Liver (tissue), 9 donors: Measurements from ENCODE around the gene C22orf31. TPM values are rescaled to one million over a fixed set of nuclear protein-coding genes. Genes with fewer than 3 reads are reported as not detected.

Experiments
- DNase-seq: peaks from one replicate; pipeline ENCODE4 v3.0.0-alpha.2; 2017; ENCODE audit warnings: low spot score
- H3K27ac ChIP-seq, 2 donors: one replicate each; pipeline ENCODE4 v1.7.0; 2013; ENCODE audit warnings: inconsistent platforms in 2 of 2, low read length in 2 of 2, control low read depth in 1 of 2, low read depth in 1 of 2, mild to moderate bottlenecking in 1 of 2
- H3K27me3 ChIP-seq, 4 donors: one replicate each; pipeline versions ENCODE4 v1.6.1 to v1.7.0; 2013; ENCODE audit warnings: low read length in 3 of 4, inconsistent platforms in 1 of 4, mild to moderate bottlenecking in 1 of 4, moderate library complexity in 1 of 4; ENCODE audit not compliant: control insufficient read depth in 4 of 4, insufficient read depth in 4 of 4
- H3K36me3 ChIP-seq, 4 donors: one replicate each; pipeline versions ENCODE4 v1.6.1 to v1.7.0; 2013; ENCODE audit warnings: low read length in 3 of 4, mild to moderate bottlenecking in 3 of 4, low read depth in 1 of 4, moderate library complexity in 1 of 4; ENCODE audit not compliant: control insufficient read depth in 4 of 4, insufficient read depth in 3 of 4
- H3K4me1 ChIP-seq, 4 donors: one replicate each; pipeline versions ENCODE4 v1.6.1 to v1.7.0; 2013; ENCODE audit warnings: low read length in 3 of 4, mild to moderate bottlenecking in 3 of 4, moderate library complexity in 1 of 4; ENCODE audit not compliant: control insufficient read depth in 4 of 4, insufficient read depth in 4 of 4
- H3K4me3 ChIP-seq, 3 donors: one replicate each; pipeline versions ENCODE4 v1.6.1 to v1.7.0; 2013; ENCODE audit warnings: low read length in 3 of 3, control low read depth in 1 of 3, low read depth in 1 of 3, mild to moderate bottlenecking in 1 of 3
- H3K9ac ChIP-seq, 2 donors: one replicate each; pipeline ENCODE4 v1.7.0; 2013; ENCODE audit warnings: low read length in 2 of 2, mild to moderate bottlenecking in 2 of 2, moderate library complexity in 2 of 2, control low read depth in 1 of 2, low read depth in 1 of 2
- H3K9me3 ChIP-seq, 4 donors: one replicate each; pipeline versions ENCODE4 v1.6.1 to v1.7.0; 2013; ENCODE audit warnings: low read length in 3 of 4; ENCODE audit not compliant: control insufficient read depth in 4 of 4
- ATF3 ChIP-seq: IDR thresholded peaks from 2 replicates; pipeline ENCODE4 v1.6.1; 2016; ENCODE audit warnings: antibody characterized with exemption
- CTCF ChIP-seq: fragments of 150-350 bp; IDR thresholded peaks from 2 replicates; pipeline ENCODE4 v1.5.1; 2017; ENCODE audit warnings: improper control_type of control experiment, low read depth, low read length; ENCODE audit not compliant: missing input control
- EGR1 ChIP-seq, 2 donors: IDR thresholded peaks; 2 replicates each; pipeline ENCODE4 v1.6.1; 2016 to 2018; ENCODE audit warnings: antibody characterized with exemption in 2 of 2, low read depth in 2 of 2
- FOXA1 ChIP-seq: IDR thresholded peaks from 2 replicates; pipeline ENCODE4 v1.6.1; 2016; ENCODE audit warnings: antibody characterized with exemption
- FOXA2 ChIP-seq: IDR thresholded peaks from 2 replicates; pipeline ENCODE4 v1.6.1; 2016; ENCODE audit warnings: antibody characterized with exemption
- GABPA ChIP-seq, 2 donors: IDR thresholded peaks in 1 of 2; conservative IDR thresholded peaks in 1 of 2; 2 replicates each; pipeline ENCODE4 v1.6.1; 2016; ENCODE audit warnings: antibody characterized with exemption in 2 of 2, mild to moderate bottlenecking in 1 of 2, moderate library complexity in 1 of 2
- HNF4A ChIP-seq, 2 donors: conservative IDR thresholded peaks; 2 replicates each; pipeline ENCODE4 v1.6.1; 2016; ENCODE audit warnings: antibody characterized with exemption in 2 of 2, mild to moderate bottlenecking in 2 of 2
- HNF4G ChIP-seq: IDR thresholded peaks from 2 replicates; pipeline ENCODE4 v1.6.1; 2016; ENCODE audit warnings: antibody characterized with exemption
- JUND ChIP-seq, 2 donors: IDR thresholded peaks; 2 replicates each; pipeline ENCODE4 v1.6.1; 2016; ENCODE audit warnings: antibody characterized with exemption in 2 of 2
- MAX ChIP-seq: IDR thresholded peaks from 2 replicates; pipeline ENCODE4 v1.6.1; 2016; ENCODE audit warnings: antibody characterized with exemption
- NR2F2 ChIP-seq: IDR thresholded peaks from 2 replicates; pipeline ENCODE4 v1.6.1; 2016; ENCODE audit warnings: antibody characterized with exemption
- RAD21 ChIP-seq, 2 donors: IDR thresholded peaks; 2 replicates each; pipeline ENCODE4 v1.6.1; 2016; ENCODE audit warnings: antibody characterized with exemption in 2 of 2, mild to moderate bottlenecking in 2 of 2
- REST ChIP-seq: IDR thresholded peaks from 2 replicates; pipeline ENCODE4 v1.6.1; 2016; ENCODE audit warnings: antibody characterized with exemption, mild to moderate bottlenecking
- RXRA ChIP-seq, 2 donors: IDR thresholded peaks; 2 replicates each; pipeline ENCODE4 v1.6.1; 2017 to 2018; ENCODE audit warnings: antibody characterized with exemption in 2 of 2, mild to moderate bottlenecking in 1 of 2
- SP1 ChIP-seq: IDR thresholded peaks from 2 replicates; pipeline ENCODE4 v1.6.1; 2018; ENCODE audit warnings: antibody characterized with exemption, mild to moderate bottlenecking
- TAF1 ChIP-seq: conservative IDR thresholded peaks from 2 replicates; pipeline ENCODE4 v1.6.1; 2016; ENCODE audit warnings: antibody characterized with exemption, mild to moderate bottlenecking
- YY1 ChIP-seq: IDR thresholded peaks from 2 replicates; pipeline ENCODE4 v1.6.1; 2016; ENCODE audit warnings: antibody characterized with exemption, mild to moderate bottlenecking
- ZBTB33 ChIP-seq: IDR thresholded peaks from 2 replicates; pipeline ENCODE4 v1.6.1; 2016; ENCODE audit warnings: antibody characterized with exemption
- WGBS: extraction: QIAGEN DNeasy Blood & Tissue Kit; methylation state at CpG from one replicate; pipeline ENCODE4 v1.1.7; 2013; 5-methylcytosine and 5-hydroxymethylcytosine counted together
- polyA plus RNA-seq, 2 donors: library from polyadenylated mRNA; stranded (reverse) in 1 of 2; unstranded in 1 of 2; fragments of 200-250 nt in 1 of 2; fragments of >200 nt in 1 of 2; fragmentation: Nextera tagmentation in 1 of 2; extraction: Ambion mirVana in 1 of 2; gene quantifications; one replicate each; pipeline versions ENCODE4 v1.2.1 to v1.2.3, GENCODE V29; 2013 to 2015
- total RNA-seq, 2 donors: library from RNA; depleted of rRNA; stranded (reverse); fragments of >200 nt; gene quantifications; one replicate each; pipeline ENCODE4 v1.2.3, GENCODE V29; 2014
- donor health status: healthy.
- donor health status: healthy.
- donor health status: healthy.
- donor health status: healthy.
- donor health status: healthy.

C22orf31 gene
- total and polyA plus RNA-seq, 4 donors, result 0.14 TPM; not detected in 3

DNA sequence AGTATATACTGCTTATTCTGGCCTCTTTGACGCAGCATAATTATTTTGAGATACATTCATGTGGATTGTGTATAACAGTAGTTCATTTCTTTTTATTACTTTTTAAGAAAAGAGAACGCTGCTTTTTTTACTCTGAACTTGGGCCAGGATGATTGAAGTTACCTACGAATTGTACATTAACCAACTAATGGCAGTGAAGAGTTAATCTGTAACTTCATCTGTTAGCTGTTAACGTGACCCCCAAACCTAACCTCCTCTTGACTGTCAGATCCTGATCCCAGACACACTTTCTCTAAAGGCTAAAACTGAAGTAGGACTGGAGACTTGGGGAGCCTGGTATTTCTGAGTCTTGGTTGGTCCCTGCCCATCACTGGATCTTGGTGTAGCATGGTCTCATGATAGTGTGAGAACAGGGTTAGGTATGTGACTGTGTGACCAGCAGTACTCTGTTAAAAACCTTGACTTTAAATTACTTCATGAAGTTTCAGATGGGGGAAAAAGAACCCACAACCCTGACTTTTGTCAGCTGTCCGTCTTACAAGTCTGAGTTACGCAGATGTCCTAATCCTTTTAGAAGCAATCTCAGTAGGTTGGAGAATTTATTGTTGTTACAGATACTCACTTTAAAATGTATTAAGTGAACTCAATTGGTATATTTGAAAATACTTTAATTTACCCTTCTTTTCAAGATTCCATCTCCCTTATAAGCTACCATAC, 39.4 kb downstream of the C22orf31 start:
- H3K36me3 ChIP-seq, result no peaks in the 10 kb centered on the region
- H3K9me3 ChIP-seq, result no peaks in the 10 kb centered on the region
- H3K9ac ChIP-seq, result peak overlapping the region in 1 of 2 donors; percentile 25
- WGBS, result 37% methylated on average over 6 of the region's 6 CpGs
- H3K4me1 ChIP-seq, result peaks cover 6 to 51% (median 28%) of the 10 kb centered on the region in 4 donors
- no peak for DNase-seq
- no peak for TF ChIP-seq CTCF
- peak in 1 of 2 donors; percentile 37 for TF ChIP-seq EGR1 (IDR thresholded peaks at IDR 0.05; ENCODE audit: low read depth in 2 of 2)
- TF ChIP-seq NR2F2, result peak; percentile 44
- TF ChIP-seq SP1, result peak; percentile 52
- TF ChIP-seq HNF4G, result no peak
- no peak for TF ChIP-seq ZBTB33
- peak in 1 of 2 donors; percentile 14 for TF ChIP-seq GABPA (IDR thresholded peaks at IDR 0.05 in 1 of 2, conservative IDR thresholded peaks at IDR 0.05 in 1 of 2)
- TF ChIP-seq RXRA (IDR thresholded peaks at IDR 0.05), result peak; percentile 61 to 71
- TF ChIP-seq REST, result peak; percentile 35
- no peak for TF ChIP-seq FOXA1
- peak; percentile 52 to 54 for TF ChIP-seq HNF4A (conservative IDR thresholded peaks at IDR 0.05)
- peak in 1 of 2 donors; percentile 28 for TF ChIP-seq JUND (IDR thresholded peaks at IDR 0.05)
- peak; percentile 30 for TF ChIP-seq TAF1
- TF ChIP-seq ATF3, result no peak
- peak; percentile 66 for TF ChIP-seq YY1
- TF ChIP-seq FOXA2, result peak; percentile 14
- peak; percentile 21 to 26 for TF ChIP-seq RAD21 (IDR thresholded peaks at IDR 0.05)
- TF ChIP-seq MAX, result peak; percentile 13
- H3K27me3 ChIP-seq, result no peaks in the 10 kb centered on the region
- peak overlapping the region in 1 of 3 donors; percentile 5 for H3K4me3 ChIP-seq
- H3K27ac ChIP-seq, result peak overlapping the region; percentile 70 to 84
